HG02943 (cell line): ENCODE measurements around the gene LEFTY1.

Experiments
- ATAC-seq: cut with Tn5 transposase; IDR thresholded peaks from one replicate; pipeline ENCODE4 v1.9.1; 2021; ENCODE audit warnings: mild to moderate bottlenecking, low read depth, moderate library complexity; ENCODE audit not compliant: unreplicated experiment

The LEFTY1 gene

DNA sequence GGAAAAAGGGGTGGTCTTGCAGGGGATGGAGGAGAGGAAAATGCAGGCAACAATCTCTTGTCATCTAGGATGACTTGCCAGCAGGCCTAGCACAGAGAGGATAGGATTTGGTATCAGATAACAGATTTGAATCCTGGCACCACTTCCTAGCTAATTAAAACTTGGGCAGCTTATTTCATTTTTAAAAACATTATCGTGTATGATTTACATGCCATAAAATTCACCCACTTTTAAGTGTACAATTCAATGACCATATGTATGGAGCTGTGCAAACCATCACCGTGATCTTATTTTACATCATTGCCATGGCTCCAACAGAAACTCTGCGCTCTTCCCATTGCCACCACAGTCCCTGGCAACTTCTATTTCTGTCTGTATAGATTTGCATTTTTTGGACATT, 28.2 kb upstream of the LEFTY1 start:
- no peak for ATAC-seq

DNA sequence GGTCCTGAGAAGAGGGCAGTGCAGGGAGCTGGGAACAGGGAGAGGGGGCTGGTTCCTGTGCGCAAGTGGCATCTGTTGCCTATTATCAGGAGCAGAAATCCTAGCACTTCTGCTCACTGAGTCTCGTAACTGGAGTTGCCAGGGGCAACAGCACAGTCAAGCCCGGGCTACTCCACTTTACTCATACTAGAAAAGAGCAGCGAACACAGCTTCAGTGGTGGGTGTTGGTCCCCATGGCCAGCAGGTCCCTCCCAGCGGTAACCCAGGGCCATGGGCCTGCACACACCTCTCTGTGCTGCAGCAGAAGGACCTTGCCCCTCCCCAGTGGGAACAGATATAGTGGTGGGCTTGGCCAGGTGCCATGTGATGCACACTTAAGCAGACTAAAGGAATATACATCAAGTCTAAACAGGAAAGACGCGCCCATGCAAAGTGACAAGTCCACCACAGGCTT, 26.6 kb upstream of the LEFTY1 start:
- ATAC-seq: no peak

- ATAC-seq: no peak
Measured at GRCh38 chr1:225914947-225915346, 26.0 kb upstream of the LEFTY1 start.

GRCh38 chr1:225914391-225914790, 25.4 kb upstream of the LEFTY1 start:
- ATAC-seq: no peak

GRCh38 chr1:225911191-225912130, 22.5 kb upstream of the LEFTY1 start:
- ATAC-seq: no peak

DNA sequence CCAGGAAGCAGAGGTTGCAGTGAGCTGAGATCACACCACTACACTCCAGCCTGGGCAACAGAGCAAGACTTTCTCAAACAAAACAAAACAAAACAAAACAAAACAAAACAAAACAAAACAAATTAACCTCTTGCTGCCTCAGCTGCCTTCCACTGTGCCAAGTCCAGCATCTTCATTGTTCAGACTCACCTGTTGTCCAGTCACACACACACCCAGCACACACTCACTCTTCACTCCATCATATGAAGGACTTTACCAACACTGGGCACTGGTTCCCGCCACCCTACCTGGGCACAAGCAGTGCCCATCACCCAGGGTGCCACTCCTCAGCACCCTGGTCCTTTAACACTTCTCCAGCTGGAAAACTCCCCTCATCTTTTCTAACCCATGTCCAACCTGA, 20.5 kb upstream of the LEFTY1 start:
- ATAC-seq: no peak

GRCh38 chr1:225908773-225909172, 19.8 kb upstream of the LEFTY1 start:
- no peak for ATAC-seq

DNA sequence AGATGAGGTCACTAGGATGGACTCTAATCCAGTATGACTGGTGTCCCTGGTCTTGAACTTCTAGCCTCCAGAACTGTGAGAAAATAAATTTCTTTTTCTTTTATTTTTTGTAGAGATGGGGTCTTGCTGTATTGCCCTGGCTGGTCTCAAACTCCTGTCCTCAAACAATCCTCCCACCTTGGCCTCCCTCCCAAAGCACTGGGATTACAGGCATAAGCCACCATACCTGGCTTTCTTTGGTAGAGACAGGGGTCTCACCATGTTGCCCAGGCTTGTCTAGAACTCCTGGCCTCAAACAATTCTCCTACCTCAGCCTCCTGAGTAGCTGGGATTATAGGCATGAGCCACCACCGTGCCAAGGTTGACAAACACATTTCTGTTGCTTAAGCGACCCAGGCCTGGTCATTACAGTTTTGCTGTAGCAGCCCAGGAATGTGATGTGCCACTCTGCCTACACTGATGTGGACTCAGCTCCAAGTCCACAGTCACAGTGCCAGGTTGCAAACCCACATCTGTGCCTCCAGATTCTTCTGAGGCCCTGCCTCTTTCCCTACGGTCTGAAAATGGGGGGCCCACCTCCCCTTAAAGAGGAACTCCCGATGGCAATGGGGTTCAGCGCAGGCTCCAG, 19.2 kb upstream of the LEFTY1 start:
- ATAC-seq: no peak

GRCh38 chr1:225907341-225907740, 18.4 kb upstream of the LEFTY1 start:
- no peak for ATAC-seq

DNA sequence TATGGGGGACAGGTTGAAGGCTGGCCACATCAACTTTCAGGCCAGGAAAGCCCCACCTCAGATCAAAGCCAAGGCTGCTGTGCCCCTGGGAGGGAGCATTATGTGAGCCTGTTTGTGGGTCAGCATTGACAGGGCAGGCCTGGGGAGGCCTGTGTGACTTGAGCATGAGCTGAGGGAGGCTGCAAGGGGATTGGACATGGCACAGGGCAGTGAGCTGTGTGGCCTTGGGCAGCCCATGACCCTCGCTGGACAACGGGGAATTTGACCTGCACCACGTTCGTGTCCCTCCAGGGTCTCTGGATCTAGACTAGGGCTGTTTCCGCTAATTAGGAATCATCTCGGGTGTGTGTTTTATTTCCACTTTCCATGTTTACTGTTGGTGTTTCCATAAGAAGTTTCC, 17.5 kb upstream of the LEFTY1 start:
- ATAC-seq: no peak

DNA sequence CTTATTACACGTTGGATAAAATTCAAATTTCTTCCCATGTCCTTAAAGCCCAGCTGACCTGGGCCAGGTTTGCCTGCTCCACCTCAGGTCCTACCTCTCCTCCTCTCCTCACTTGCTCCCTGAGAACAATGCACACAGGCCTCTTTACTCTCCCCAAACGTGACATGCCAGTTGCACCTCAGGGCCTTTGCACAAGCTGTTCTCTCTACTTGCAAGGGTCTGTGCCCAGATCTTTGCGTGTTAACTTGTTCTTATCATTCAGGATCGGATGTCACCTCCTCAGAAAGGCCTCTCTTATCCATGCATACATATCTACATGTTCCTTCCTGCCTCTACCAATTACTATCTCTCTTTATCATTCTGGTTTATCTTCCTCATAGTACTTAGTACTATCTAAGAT, 14.7 kb upstream of the LEFTY1 start:
- no peak for ATAC-seq

GRCh38 chr1:225899044-225899925, 10.3 kb upstream of the LEFTY1 start:
- no peak for ATAC-seq

GRCh38 chr1:225897595-225898514, 8.9 kb upstream of the LEFTY1 start:
- no peak for ATAC-seq

DNA sequence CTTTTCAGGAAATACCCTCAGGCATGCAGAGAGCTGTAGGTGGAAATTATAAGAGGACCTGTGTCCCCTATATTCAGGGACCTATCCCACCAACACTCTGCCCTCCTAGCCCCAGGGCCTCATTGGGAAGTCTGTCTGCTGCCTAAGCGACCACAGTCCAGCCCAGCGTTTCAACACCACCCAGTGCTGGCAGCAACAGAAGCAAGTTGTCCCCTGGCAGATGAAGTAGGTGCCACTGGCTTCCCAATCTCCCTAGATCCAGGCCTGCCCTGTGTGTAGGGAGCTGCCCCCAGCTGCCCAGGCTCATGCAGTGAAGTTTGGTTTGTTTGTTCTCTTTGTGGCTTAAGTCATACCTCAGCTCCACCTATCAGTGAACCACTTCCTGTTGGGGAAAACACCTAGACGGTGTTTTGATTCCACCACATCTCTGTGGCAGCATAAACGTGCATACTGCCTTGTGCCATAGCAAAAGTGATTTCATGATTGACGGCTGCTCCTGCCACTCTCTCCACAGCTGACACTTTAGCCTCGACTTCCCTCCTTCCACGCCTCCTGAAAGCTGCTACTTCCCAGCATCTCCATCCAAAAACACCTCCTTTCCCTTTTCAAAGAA, 8.1 kb upstream of the LEFTY1 start:
- ATAC-seq: peak; percentile 100

DNA sequence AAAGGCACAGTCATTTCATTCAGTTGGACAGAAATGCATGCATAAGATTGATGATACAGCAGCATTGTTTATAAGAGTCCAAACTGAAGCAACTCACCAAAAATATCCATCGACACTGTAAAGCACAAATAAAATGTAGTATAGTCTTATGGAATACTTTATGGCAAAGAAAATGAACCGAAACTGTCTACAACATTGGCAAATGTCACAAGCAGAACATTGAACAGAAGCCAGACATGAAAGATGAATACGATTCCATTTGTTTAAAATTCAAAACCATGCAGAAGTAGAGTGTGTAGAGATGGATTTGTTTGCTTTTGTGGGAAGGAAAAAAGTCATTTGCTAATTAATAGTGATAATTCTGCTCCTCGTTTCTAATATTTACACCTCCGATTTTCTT, 7.5 kb upstream of the LEFTY1 start:
- no peak for ATAC-seq

DNA sequence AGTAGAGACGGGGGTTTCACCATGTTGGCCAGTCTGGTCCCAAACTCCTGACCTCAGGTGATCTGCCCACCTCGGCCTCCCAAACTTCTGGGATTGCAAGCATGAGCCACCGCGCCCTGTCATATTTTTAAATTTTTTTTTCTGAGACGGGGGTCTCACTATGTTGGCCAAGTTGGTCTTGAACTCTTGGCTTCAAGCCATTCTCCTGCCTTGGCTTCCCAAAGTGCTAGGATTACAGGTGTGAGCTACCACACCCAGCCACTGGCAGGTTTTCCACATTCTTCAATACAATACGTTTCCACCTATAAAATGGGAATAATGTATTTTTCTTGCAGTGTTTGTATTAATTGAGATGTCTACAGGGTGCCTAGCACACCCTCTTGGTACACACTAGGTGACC, 3.4 kb upstream of the LEFTY1 start:
- no peak for ATAC-seq

GRCh38 chr1:225891229-225891972, 2.5 kb upstream of the LEFTY1 start:
- no peak for ATAC-seq

DNA sequence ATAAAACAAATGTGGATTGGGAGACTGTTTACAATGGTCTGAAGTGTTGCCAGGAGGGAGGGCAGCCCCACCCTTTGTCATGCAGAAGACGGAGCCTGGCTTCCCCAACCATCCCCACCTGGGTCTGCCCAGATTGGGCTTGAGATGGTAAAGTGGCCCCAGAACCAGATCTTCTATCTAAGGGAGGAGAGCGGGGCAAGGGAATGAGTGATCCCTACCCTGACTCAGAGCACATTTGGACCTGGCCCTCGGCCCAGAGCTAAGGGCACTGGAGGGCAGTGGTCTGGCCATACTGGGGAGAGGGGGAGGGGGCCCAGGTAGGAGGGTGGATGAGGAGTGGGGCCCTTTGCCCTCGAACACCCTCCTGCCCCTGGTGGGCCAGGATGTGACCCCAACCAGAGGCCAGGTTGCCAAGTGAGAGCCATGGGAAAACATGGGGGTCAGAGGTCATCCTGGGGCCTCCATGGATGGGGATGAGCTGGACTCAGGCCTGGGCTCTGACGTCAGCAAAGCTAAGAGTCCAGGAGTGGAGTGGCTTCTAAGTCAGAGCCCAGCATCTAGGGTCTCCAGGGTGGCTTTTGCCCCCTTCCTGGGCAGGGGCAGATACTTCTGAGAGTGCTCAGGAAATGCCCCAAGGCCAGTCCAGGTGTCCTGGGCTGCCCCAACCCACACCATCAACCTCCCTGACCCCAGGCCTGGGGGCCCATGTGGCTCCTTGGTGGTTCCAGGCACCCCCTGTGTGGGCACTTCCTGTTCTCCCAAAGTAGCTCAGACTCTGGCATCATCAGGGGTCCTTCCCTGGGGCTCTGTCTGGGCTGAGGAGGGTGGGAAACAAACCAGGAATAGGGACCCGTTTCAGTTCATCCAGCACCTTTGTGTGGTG, 1.6 kb upstream of the LEFTY1 start:
- no peak for ATAC-seq
